GM12872 (cell line): ENCODE results near the gene CD226.

ENCODE experiments used
- TF ChIP-seq, protein P1 (sequence below): IDR thresholded peaks from 3 replicates; pipeline ENCODE4 v1.5.1; 2011; ENCODE audit warnings: low read depth, mild to moderate bottlenecking, low read length, moderate library complexity; ENCODE audit not compliant: insufficient read depth

The CD226 gene

DNA sequence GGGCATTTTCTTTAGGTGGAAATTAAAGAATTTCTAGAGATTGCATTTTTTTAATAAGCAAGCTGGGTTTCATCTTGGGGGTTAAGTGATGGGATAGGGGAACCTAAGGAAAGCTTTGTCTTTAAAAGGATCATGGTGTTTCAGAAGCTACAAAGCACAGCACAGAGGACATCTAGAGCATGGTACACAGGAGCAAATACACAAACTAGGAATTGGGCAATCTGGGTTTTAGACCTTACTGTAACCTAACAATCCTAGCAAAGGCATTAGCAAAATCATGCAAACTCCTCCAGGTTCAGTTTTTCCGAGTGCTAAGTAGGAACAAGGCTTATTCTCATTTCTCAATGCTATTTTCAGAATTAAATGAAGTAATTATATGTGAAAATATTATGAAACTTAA, 134.1 kb downstream of the CD226 start:
- TF ChIP-seq, protein P1, sequence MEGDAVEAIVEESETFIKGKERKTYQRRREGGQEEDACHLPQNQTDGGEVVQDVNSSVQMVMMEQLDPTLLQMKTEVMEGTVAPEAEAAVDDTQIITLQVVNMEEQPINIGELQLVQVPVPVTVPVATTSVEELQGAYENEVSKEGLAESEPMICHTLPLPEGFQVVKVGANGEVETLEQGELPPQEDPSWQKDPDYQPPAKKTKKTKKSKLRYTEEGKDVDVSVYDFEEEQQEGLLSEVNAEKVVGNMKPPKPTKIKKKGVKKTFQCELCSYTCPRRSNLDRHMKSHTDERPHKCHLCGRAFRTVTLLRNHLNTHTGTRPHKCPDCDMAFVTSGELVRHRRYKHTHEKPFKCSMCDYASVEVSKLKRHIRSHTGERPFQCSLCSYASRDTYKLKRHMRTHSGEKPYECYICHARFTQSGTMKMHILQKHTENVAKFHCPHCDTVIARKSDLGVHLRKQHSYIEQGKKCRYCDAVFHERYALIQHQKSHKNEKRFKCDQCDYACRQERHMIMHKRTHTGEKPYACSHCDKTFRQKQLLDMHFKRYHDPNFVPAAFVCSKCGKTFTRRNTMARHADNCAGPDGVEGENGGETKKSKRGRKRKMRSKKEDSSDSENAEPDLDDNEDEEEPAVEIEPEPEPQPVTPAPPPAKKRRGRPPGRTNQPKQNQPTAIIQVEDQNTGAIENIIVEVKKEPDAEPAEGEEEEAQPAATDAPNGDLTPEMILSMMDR: no peak

DNA sequence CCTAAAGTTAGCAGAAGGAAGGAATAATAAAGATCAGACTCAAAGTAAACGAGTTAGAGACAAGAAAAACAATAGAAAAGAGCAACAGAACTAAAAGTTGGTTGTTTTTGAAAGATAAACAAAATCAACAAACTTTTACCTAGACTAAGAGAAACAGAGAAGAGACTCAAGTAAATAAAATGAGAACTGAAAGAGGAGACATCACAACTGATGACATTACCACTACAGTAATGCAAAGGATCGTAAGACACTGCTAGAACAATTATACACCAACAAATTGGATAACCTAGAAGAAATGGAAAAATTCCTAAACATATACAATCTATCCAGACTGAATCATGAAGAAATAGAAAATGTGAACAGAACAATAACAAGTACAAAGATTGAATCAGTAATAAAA, 139.3 kb downstream of the CD226 start:
- TF ChIP-seq, protein P1: no peak

DNA sequence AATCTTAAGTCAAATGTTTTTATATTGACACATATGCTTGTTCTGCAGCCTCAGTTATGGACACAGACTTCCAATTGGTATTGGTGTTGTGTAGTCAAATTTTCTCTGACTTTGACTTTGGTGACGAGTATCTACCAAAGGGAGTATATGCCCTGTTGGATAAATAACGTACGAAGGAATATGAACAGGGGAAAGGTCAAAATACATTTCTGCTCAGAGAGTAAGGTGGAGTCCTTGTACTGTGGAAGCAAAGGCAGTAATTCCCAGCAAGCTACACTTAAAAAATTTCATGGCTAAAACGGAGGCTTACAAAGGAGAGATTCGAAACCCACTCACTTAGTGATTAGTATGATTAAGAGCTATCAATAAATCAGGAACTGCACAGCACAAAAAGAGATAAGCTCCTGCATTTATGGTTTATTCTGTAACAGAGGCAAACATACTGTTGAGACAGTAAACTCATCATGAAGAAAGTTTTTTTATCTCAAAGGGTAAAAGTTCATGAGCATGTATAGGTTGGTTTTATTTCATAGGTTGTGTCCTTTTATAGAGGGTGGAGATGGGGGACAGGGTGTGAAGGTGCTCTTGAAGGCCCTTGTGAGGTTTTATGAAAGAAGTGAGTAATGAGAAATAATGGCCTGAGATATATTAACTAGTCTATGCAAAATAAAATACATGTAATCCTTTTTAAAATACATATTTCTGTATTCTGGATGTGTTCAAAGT, 142.7 kb downstream of the CD226 start:
- TF ChIP-seq, protein P1: no peak
